Thoracic aorta (tissue), 2 donors: ENCODE results near the gene CCDC144A. TPM values are rescaled to one million over a fixed set of nuclear protein-coding genes. Genes with fewer than 3 reads are reported as not detected.
"Not testable (repeated sequence)": the region's sequence is repeated elsewhere in the genome, so short reads cannot be mapped to it uniquely, and the experiment has no call there.

Source experiments
- ATAC-seq: fragments of 150-250 bp; one replicate; pipeline ENCODE4 v1.8.0; 2017; ENCODE audit warnings: low read depth; ENCODE audit not compliant: insufficient number of reproducible peaks, low FRiP score
- DNase-seq: peaks from one replicate; pipeline ENCODE4 v3.0.0-alpha.2; 2020; ENCODE audit warnings: low spot score
- H3K27ac ChIP-seq, 2 donors: fragments of 200-600 bp; sonication (generic); 1 replicate in 1 of 2; 2 replicates in 1 of 2; pipeline ENCODE4 v1.5.1; 2016; ENCODE audit warnings: mild to moderate bottlenecking in 2 of 2, moderate library complexity in 2 of 2
- H3K27me3 ChIP-seq: fragments of 200-600 bp; sonication (generic); replicated peaks from 2 replicates; pipeline ENCODE4 v1.6.0; 2016; ENCODE audit warnings: mild to moderate bottlenecking; ENCODE audit not compliant: insufficient read depth
- H3K36me3 ChIP-seq: fragments of 200-600 bp; sonication (generic); one replicate; pipeline ENCODE4 v1.5.1; 2016
- H3K4me1 ChIP-seq, 2 donors: fragments of 200-600 bp; sonication (generic); 1 replicate in 1 of 2; 2 replicates in 1 of 2; pipeline versions ENCODE4 v1.5.1 to v1.6.0; 2016; ENCODE audit warnings: low read depth in 2 of 2, mild to moderate bottlenecking in 1 of 2; ENCODE audit not compliant: control insufficient read depth in 1 of 2
- H3K4me3 ChIP-seq: fragments of 200-600 bp; sonication (generic); 2 replicates; pipeline ENCODE4 v1.5.1; 2016; ENCODE audit warnings: mild to moderate bottlenecking
- H3K9me3 ChIP-seq: fragments of 200-600 bp; sonication (generic); 2 replicates; pipeline ENCODE4 v1.5.1; 2016
- CTCF ChIP-seq: fragments of 200-600 bp; sonication (generic); IDR thresholded peaks from one replicate; pipeline ENCODE4 v1.5.1; 2019; ENCODE audit warnings: antibody characterized with exemption
- total RNA-seq, 2 donors: library from RNA; depleted of rRNA; stranded (reverse); fragments of >200 nt; gene quantifications; one replicate each; pipeline versions ENCODE4 v1.1.0 to v1.2.3, GENCODE V29; 2016

Gene CCDC144A
- total RNA-seq, 2 donors from 2014 or later = 6.5 to 36.3 TPM

DNA sequence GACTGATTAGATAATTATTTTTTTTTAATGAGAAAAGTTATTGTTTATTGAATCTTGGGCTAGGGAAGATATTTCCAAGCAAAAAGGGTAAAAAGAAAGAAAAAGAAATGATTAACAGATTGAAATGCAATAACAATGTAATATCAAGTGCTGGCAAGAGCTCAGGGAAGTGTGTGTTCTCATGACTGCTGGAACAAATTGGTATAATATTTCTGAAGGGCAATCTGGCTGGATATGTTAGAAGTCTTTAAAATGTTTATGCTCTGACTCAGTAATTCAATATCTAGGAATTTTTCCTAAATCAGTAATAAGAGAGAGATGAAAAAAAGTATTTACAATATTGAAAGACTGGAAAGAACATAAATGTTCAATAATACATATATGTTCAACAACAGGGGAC is 28.8 kb upstream of the CCDC144A start:
- no peaks in the 10 kb centered on the region for H3K27me3 ChIP-seq
- ATAC-seq (no peak), DNase-seq (no peak)
- no peaks in the 10 kb centered on the region for H3K36me3 ChIP-seq
- TF ChIP-seq CTCF = no peak
- H3K27ac ChIP-seq = no peak overlapping the region
- no peak overlapping the region for H3K4me3 ChIP-seq
- no peaks in the 10 kb centered on the region for H3K9me3 ChIP-seq
- no peaks in the 10 kb centered on the region for H3K4me1 ChIP-seq

- no peaks in the 10 kb centered on the region for H3K9me3 ChIP-seq
- H3K27ac ChIP-seq = no peak overlapping the region
- no peaks in the 10 kb centered on the region for H3K36me3 ChIP-seq
- no peaks in the 10 kb centered on the region for H3K27me3 ChIP-seq
- TF ChIP-seq CTCF = no peak
- H3K4me1 ChIP-seq = peaks cover 0 to 7% of the 10 kb centered on the region in 2 donors
- no peak overlapping the region for H3K4me3 ChIP-seq
- ATAC-seq = no peak
- no peak for DNase-seq
Observed at GRCh38 chr17:16662936-16663335, 27.1 kb upstream of the CCDC144A start.

DNA sequence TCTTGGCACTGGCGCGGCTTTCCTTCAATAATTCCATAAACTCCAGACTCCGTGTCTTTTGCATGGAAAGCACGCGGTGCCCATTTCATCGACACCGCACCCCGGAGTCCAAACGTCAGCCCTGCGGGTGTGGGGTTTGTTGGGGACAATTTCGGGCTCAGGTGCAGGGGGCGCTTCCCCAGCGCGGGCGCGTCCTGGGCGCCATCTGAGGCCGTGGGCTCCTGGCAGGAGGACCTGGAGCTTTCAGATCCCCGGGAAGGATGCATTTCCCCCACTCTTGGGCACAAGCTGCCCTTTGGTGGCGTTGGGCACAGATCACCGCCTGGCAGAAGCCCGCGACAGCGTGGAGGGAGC is 23.5 kb upstream of the CCDC144A start:
- H3K4me3 ChIP-seq = peak overlapping the region; percentile 68
- not testable (repeated sequence) for H3K9me3 ChIP-seq, H3K27me3 ChIP-seq, DNase-seq, H3K27ac ChIP-seq, H3K4me1 ChIP-seq, ATAC-seq, H3K36me3 ChIP-seq

DNA sequence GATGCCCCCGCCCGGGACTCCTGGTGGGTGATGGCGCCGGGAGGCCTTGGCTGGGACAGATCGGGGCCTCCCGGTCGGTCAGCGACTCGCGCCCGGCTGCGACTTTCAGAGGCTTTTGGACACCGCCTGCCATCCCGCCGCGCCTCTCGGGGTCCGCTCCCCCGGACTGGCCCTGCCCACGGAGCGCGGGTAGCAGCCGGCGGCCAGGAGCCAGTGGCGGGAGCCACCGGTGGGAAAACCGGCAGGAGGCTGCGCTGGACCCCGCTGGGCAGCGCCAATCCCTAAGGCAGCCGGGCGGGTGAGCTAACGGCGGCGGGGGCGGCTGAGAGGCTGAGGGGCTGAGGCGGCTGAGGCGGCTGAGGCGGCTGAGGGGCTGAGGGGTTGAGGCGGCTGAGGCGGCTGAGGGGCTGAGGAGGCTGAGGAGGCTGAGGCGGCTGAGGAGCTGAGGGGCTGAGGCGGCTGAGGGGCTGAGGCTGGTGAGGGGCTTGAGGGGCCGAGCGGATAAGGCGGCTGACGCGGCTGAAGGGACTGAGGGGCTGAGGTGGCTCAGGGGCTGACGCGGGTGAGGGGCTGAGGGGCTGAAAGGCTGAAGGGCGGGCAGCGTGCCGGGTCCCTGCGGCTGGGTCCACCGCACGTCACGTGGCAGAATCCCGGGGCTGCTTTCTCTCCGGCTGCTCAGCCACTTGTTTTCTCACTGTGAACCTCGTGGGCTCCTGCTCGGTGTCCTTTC is 23.0 kb upstream of the CCDC144A start:
- H3K27ac ChIP-seq, H3K4me1 ChIP-seq, DNase-seq, H3K36me3 ChIP-seq, H3K27me3 ChIP-seq, ATAC-seq, H3K9me3 ChIP-seq: not testable (repeated sequence)
- peak overlapping the region; percentile 68 for H3K4me3 ChIP-seq

- no peak overlapping the region for H3K4me3 ChIP-seq
- no peak for TF ChIP-seq CTCF
- no peak for ATAC-seq
Observed at GRCh38 chr17:16676676-16677268, 13.3 kb upstream of the CCDC144A start.

GRCh38 chr17:16683290-16684138 is 6.5 kb upstream of the CCDC144A start:
- H3K36me3 ChIP-seq, H3K27ac ChIP-seq, DNase-seq, H3K9me3 ChIP-seq, ATAC-seq, H3K4me1 ChIP-seq, H3K27me3 ChIP-seq: not testable (repeated sequence)
- H3K4me3 ChIP-seq = peak overlapping the region; percentile 49

More at GRCh38 chr17:16676676-16677268, 13.3 kb upstream of the CCDC144A start:
- Histone ChIP-seq H3K4me1 (no peaks in the 10 kb centered on the region), H3K9me3 (no peaks in the 10 kb centered on the region), H3K36me3 (no peaks in the 10 kb centered on the region), H3K27ac (no peak overlapping the region), H3K27me3 (no peaks in the 10 kb centered on the region)
- DNase-seq = no peak

DNA sequence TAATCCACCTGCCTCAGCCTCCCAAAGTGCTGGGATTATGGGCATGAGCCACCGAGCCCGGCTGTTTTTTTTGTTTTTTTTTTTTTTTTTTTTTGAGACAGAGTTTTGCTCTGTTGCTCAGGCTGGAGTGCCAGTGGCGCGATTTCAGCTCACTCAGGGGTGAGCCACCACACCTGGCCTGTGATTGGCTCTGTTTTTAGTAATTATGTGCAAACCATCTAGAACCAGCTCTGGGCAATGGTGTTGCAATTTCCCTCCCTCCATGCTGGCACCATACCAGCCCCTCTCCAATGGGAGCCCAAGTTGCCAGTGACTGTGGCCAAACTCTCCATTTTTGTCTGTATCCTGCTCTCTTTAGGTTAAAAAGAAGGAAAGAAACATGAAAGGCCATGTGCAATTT is 4.0 kb upstream of the CCDC144A start:
- not testable (repeated sequence) for DNase-seq, ATAC-seq, H3K4me1 ChIP-seq, H3K27ac ChIP-seq, H3K27me3 ChIP-seq, H3K4me3 ChIP-seq, H3K36me3 ChIP-seq, H3K9me3 ChIP-seq

- not testable (repeated sequence) for H3K27ac ChIP-seq, H3K9me3 ChIP-seq, H3K4me3 ChIP-seq, H3K36me3 ChIP-seq, H3K27me3 ChIP-seq, DNase-seq, ATAC-seq, H3K4me1 ChIP-seq
Observed at GRCh38 chr17:16687151-16687550, 2.9 kb upstream of the CCDC144A start.

- not testable (repeated sequence) for DNase-seq, H3K9me3 ChIP-seq, H3K4me1 ChIP-seq, H3K27me3 ChIP-seq, H3K27ac ChIP-seq, H3K36me3 ChIP-seq, H3K4me3 ChIP-seq, ATAC-seq
Observed at GRCh38 chr17:16690447-16690846, 406 bp downstream of the CCDC144A start.
